GM23248 (cell line): Measurements from ENCODE around the gene RGMA.

Experiments
- EZH2 ChIP-seq: fragments of 200-600 bp; sonication (generic); IDR thresholded peaks from 2 replicates; pipeline ENCODE4 v1.6.1; 2018; ENCODE audit warnings: antibody characterized with exemption, mild to moderate bottlenecking; ENCODE audit not compliant: insufficient read depth, poor library complexity, severe bottlenecking
- EZH2phosphoT487 ChIP-seq: fragments of 200-600 bp; sonication (generic); IDR thresholded peaks from 2 replicates; pipeline ENCODE4 v1.6.1; 2018; ENCODE audit warnings: antibody characterized with exemption, moderate library complexity, mild to moderate bottlenecking, low read depth; ENCODE audit not compliant: insufficient read depth

DNA sequence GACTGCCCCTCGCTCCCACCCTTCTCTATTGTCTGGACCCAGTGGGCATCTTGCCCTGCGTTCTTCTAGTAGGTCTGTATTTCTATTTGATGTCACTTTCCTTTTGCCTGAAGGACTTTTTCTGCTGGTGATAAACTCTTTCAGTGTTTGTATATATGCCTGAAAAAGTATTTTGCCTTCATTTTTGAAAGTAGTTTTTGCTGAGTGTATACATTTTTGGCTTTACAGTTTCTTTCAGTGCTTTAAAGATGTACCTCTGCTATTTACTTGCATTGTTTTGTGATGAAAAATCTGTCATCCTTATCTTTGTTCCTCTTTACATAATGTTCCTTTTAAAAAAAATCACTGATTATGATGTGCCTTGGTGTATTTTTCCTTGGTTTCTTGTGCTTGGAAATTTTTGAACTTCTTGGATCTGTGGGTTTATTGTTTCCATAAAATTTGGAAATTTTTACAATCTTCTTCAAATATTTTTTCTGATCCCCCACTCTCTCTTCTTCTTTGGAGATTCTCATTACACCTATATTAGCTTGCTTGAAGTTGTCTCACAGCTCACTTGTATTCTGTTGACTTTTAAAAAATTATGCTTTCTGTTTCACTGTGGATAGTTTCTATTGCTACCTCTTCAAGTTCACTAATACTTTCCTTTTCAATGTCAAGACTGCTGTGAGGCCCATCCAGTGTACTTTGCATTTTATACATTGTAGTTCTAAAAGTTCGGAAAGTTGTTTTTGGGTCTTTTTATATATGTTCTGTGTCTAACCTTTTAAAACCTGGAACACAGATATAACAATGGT, 67.8 kb downstream of the RGMA start:
- TF ChIP-seq EZH2 (no peak), EZH2phosphoT487 (no peak)
